ENCODE data around the gene MAP2K5.
A peak's percentile ranks its signal among the peaks of the same experiment; 100 is the strongest.

MAP2K5 gene

GRCh38 chr15:67685716-67686115 lies 143.2 kb downstream of the MAP2K5 start:
- no peak overlapping the region for H3K4me3 ChIP-seq (replicated peaks in 1 of 2; ENCODE audit: low read depth in 2 of 2, low read length in 2 of 2)
- TF ChIP-seq, protein P1, sequence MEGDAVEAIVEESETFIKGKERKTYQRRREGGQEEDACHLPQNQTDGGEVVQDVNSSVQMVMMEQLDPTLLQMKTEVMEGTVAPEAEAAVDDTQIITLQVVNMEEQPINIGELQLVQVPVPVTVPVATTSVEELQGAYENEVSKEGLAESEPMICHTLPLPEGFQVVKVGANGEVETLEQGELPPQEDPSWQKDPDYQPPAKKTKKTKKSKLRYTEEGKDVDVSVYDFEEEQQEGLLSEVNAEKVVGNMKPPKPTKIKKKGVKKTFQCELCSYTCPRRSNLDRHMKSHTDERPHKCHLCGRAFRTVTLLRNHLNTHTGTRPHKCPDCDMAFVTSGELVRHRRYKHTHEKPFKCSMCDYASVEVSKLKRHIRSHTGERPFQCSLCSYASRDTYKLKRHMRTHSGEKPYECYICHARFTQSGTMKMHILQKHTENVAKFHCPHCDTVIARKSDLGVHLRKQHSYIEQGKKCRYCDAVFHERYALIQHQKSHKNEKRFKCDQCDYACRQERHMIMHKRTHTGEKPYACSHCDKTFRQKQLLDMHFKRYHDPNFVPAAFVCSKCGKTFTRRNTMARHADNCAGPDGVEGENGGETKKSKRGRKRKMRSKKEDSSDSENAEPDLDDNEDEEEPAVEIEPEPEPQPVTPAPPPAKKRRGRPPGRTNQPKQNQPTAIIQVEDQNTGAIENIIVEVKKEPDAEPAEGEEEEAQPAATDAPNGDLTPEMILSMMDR (IDR thresholded peaks at IDR 0.05; ENCODE audit: low read depth, low read length) = no peak
- DNase-seq (ENCODE audit: low read depth in 2 of 2) = no peak

GRCh38 chr15:67690936-67691335 lies 148.4 kb downstream of the MAP2K5 start:
- DNase-seq (ENCODE audit: low read depth in 2 of 2) = peak; percentile 39 to 50
- TF ChIP-seq, protein P1 (IDR thresholded peaks at IDR 0.05; ENCODE audit: low read depth, low read length) = no peak
- no peak overlapping the region for H3K4me3 ChIP-seq (replicated peaks in 1 of 2; ENCODE audit: low read depth in 2 of 2, low read length in 2 of 2)

- no peak for DNase-seq (ENCODE audit: low read depth in 2 of 2)
- H3K4me3 ChIP-seq (replicated peaks in 1 of 2; ENCODE audit: low read depth in 2 of 2, low read length in 2 of 2) = no peak overlapping the region
- TF ChIP-seq, protein P1 (IDR thresholded peaks at IDR 0.05; ENCODE audit: low read depth, low read length) = no peak
Observed at GRCh38 chr15:67691450-67691849, 148.9 kb downstream of the MAP2K5 start.

DNA sequence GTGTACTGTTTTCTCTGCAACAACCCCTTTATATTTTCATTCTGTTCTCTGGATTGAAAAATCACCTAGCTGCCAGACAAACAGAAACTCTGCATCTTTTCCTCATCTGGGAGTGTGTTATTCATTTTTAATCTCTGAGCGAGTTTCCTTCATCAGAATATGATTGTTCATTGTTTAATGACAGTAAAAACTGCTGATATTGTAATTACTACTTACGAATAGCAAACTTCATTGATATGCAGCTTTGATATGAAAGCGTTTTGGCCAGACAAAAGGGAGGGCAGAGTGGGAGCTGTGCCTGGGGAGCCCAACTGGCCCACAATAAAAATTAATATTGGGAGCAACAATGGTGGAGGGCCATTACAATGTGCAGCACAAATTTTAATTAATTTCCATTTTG lies 150.1 kb downstream of the MAP2K5 start:
- DNase-seq (ENCODE audit: low read depth in 2 of 2) = no peak
- H3K4me3 ChIP-seq (replicated peaks in 1 of 2; ENCODE audit: low read depth in 2 of 2, low read length in 2 of 2) = no peak overlapping the region
- TF ChIP-seq, protein P1 (IDR thresholded peaks at IDR 0.05; ENCODE audit: low read depth, low read length) = no peak

DNA sequence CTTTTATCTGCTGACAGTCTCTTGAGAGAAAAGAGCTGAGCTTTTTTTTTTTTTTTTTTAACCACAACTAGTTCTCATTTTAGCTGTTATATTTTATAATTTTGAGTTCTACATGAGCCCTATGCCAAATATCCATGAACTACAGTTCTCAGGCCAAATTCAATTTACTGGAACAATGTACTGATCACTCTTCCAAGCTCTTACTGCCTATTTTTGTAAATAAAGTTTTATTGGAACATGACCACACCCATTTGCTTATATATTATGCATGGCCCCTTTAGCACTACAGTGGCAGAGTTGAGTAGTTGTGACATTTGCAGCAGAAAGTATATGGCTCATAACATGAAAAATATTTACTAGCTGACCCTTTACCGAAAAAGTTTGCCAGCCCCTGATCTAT lies 153.6 kb downstream of the MAP2K5 start:
- TF ChIP-seq, protein P1 (IDR thresholded peaks at IDR 0.05; ENCODE audit: low read depth, low read length) = no peak
- no peak for DNase-seq (ENCODE audit: low read depth in 2 of 2)
- no peak overlapping the region for H3K4me3 ChIP-seq (replicated peaks in 1 of 2; ENCODE audit: low read depth in 2 of 2, low read length in 2 of 2)

GRCh38 chr15:67700023-67700422 lies 157.5 kb downstream of the MAP2K5 start:
- peak in 1 of 2 donors; percentile 14 for DNase-seq (ENCODE audit: low read depth in 2 of 2)
- no peak overlapping the region for H3K4me3 ChIP-seq (replicated peaks in 1 of 2; ENCODE audit: low read depth in 2 of 2, low read length in 2 of 2)
- TF ChIP-seq, protein P1 (IDR thresholded peaks at IDR 0.05; ENCODE audit: low read depth, low read length) = no peak

GRCh38 chr15:67701669-67702068 lies 159.2 kb downstream of the MAP2K5 start:
- H3K4me3 ChIP-seq (replicated peaks in 1 of 2; ENCODE audit: low read depth in 2 of 2, low read length in 2 of 2) = no peak overlapping the region
- TF ChIP-seq, protein P1 (IDR thresholded peaks at IDR 0.05; ENCODE audit: low read depth, low read length) = no peak
- DNase-seq (ENCODE audit: low read depth in 2 of 2) = peak; percentile 17 to 32

Data from cardiac fibroblast (primary cell).